A549 treated with AZD2906 at 1 μM for 4 hours (cell line): Measurements from ENCODE around the gene HOXB6. TPM values are rescaled to one million over a fixed set of nuclear protein-coding genes. Genes with fewer than 3 reads are reported as not detected.

Experiments used
- total RNA-seq: library from RNA; stranded (reverse); fragments of 200-300 nt; extraction: Qiagen RNA extraction; gene quantifications from 5 replicates; pipeline ENCODE4 v1.2.3, GENCODE V29; 2022

Gene HOXB6
- 3.5 to 5.2 TPM (median 4.3 TPM) in 5 replicates for total RNA-seq

GRCh38 chr17:48604770-48605329 lies at the start of gene HOXB6:
Gene HOXB6, minus strand, starts transcription at chr17:48604986. Its CDS starts 6,836 bp downstream, at chr17:48598150.

GRCh38 chr17:48626245-48627117 lies 21.7 kb upstream of the HOXB6 start, which contains the start of gene HOXB9:
Gene HOXB9, minus strand, starts transcription at chr17:48626358. Its CDS starts 89 bp downstream, at chr17:48626269.

GRCh38 chr17:48615047-48615962 lies 10.5 kb upstream of the HOXB6 start, which contains the start of gene HOXB8:
Gene HOXB8, minus strand, starts transcription at chr17:48615292. Its CDS starts 588 bp downstream, at chr17:48614704.

GRCh38 chr17:48610282-48611211 lies 5.8 kb upstream of the HOXB6 start, which contains the start of gene HOXB7:
Gene HOXB7, minus strand, starts transcription at chr17:48611017. Its CDS starts 99 bp downstream, at chr17:48610918.

GRCh38 chr17:48593126-48593829 lies 11.5 kb downstream of the HOXB6 start, which contains the start of gene HOXB5:
Gene HOXB5, minus strand, starts transcription at chr17:48593779. Its CDS starts 97 bp downstream, at chr17:48593682.

GRCh38 chr17:48589831-48590606 lies 14.8 kb downstream of the HOXB6 start, which contains the start of gene HOXB3:
Gene HOXB3, minus strand, starts transcription at chr17:48590241. Its CDS starts 37,767 bp downstream, at chr17:48552474.

GRCh38 chr17:48577946-48578615 lies 26.7 kb downstream of the HOXB6 start, which contains the start of gene HOXB4:
Gene HOXB4, minus strand, starts transcription at chr17:48578350. Its CDS starts 31 bp downstream, at chr17:48578319.

Other genes with a start within 250 kb of the HOXB6 start
- 0.12 TPM in 1 of 5 replicates, not detected in the others for gene SKAP1, start 174.8 kb downstream of the HOXB6 start, total RNA-seq
- not detected in 5 replicates for gene HOXB1, start 74.0 kb downstream of the HOXB6 start, total RNA-seq
- 0.31 to 0.64 TPM (median 0.49 TPM) in 5 replicates for gene HOXB2, start 59.9 kb downstream of the HOXB6 start, total RNA-seq
- gene HOXB4, start 26.6 kb downstream of the HOXB6 start, total RNA-seq, result 0.11 to 0.17 TPM (median 0.12 TPM) in 5 replicates
- 4.4 to 5.7 TPM (median 4.7 TPM) in 5 replicates for gene HOXB3, start 14.7 kb downstream of the HOXB6 start, total RNA-seq
- 1.2 to 2.3 TPM (median 2.1 TPM) in 5 replicates for gene HOXB5, start 11.2 kb downstream of the HOXB6 start, total RNA-seq
- gene HOXB7, start 6.0 kb upstream of the HOXB6 start, total RNA-seq, result 29.4 to 32.5 TPM (median 32.2 TPM) in 5 replicates
- 5.5 to 7.1 TPM (median 6.0 TPM) in 5 replicates for gene HOXB8, start 10.3 kb upstream of the HOXB6 start, total RNA-seq
- 6.4 to 7.2 TPM (median 6.9 TPM) in 5 replicates for gene HOXB9, start 21.4 kb upstream of the HOXB6 start, total RNA-seq
- not detected in 5 replicates for gene PRAC1, start 117.5 kb upstream of the HOXB6 start, total RNA-seq
- not detected in 5 replicates for gene PRAC2, start 118.2 kb upstream of the HOXB6 start, total RNA-seq
- gene HOXB13, start 123.8 kb upstream of the HOXB6 start, total RNA-seq, result 1.8 to 2.1 TPM (median 2.0 TPM) in 5 replicates
- gene TTLL6, start 212.2 kb upstream of the HOXB6 start, total RNA-seq, result 0.44 to 0.85 TPM (median 0.51 TPM) in 5 replicates
- gene CALCOCO2, start 226.0 kb upstream of the HOXB6 start, total RNA-seq, result 70.2 to 89.4 TPM (median 77.2 TPM) in 5 replicates